Astrocyte (in vitro differentiated cells and primary cell): Measurements from ENCODE around the gene ARAP2. TPM values are rescaled to one million over a fixed set of nuclear protein-coding genes. Genes with fewer than 3 reads are reported as not detected.

Experiments
- DNase-seq: peaks from one replicate; pipeline ENCODE4 v3.0.0-alpha.2; 2010; ENCODE audit warnings: low read depth
- FAIRE-seq: peaks from 2 replicates; lab custom pipeline; 2011; peaks lifted over from hg19 to GRCh38; lab: Jason Lieb, UNC
- H2AFZ ChIP-seq: 2 replicates; pipeline ENCODE4 v1.6.0; 2012; ENCODE audit warnings: low read depth, low read length, inconsistent platforms
- H3K27ac ChIP-seq: 2 replicates; pipeline ENCODE4 v1.5.1; 2011; ENCODE audit warnings: low read depth, low read length, inconsistent platforms
- H3K27me3 ChIP-seq: 2 replicates; pipeline ENCODE4 v1.6.0; 2011; ENCODE audit warnings: low read length, inconsistent platforms; ENCODE audit not compliant: insufficient read depth
- H3K36me3 ChIP-seq: 2 replicates; pipeline ENCODE4 v1.5.1; 2011; ENCODE audit warnings: low read length, inconsistent platforms; ENCODE audit not compliant: insufficient read depth
- H3K4me1 ChIP-seq: 2 replicates; pipeline ENCODE4 v1.5.1; 2011; ENCODE audit warnings: low read length, inconsistent platforms; ENCODE audit not compliant: insufficient read depth
- H3K4me2 ChIP-seq: 2 replicates; pipeline ENCODE4 v1.6.0; 2012; ENCODE audit warnings: low read length, inconsistent platforms
- H3K4me3 ChIP-seq: 2 replicates; pipeline ENCODE4 v1.5.1; 2011; ENCODE audit warnings: low read depth, mild to moderate bottlenecking, low read length, inconsistent platforms; ENCODE audit not compliant: insufficient read depth
- H3K79me2 ChIP-seq: 2 replicates; pipeline ENCODE4 v1.6.0; 2012; ENCODE audit warnings: mild to moderate bottlenecking, low read length, inconsistent platforms; ENCODE audit not compliant: insufficient read depth
- H3K9ac ChIP-seq: 2 replicates; pipeline ENCODE4 v1.6.0; 2012; ENCODE audit warnings: mild to moderate bottlenecking, low read length, inconsistent platforms
- H3K9me3 ChIP-seq: 2 replicates; pipeline ENCODE4 v1.5.1; 2012; ENCODE audit warnings: low read depth, mild to moderate bottlenecking, low read length, inconsistent platforms; ENCODE audit not compliant: insufficient read depth
- H4K20me1 ChIP-seq: 2 replicates; pipeline ENCODE4 v1.6.0; 2012; ENCODE audit warnings: low read length, inconsistent platforms; ENCODE audit not compliant: insufficient read depth
- H3K27ac Mint-ChIP-seq: one replicate; pipeline ENCODE4 v1.8.0; 2021; ENCODE audit warnings: mild to moderate bottlenecking, mixed read lengths; ENCODE audit not compliant: unreplicated experiment
- H3K27me3 Mint-ChIP-seq: one replicate; pipeline ENCODE4 v1.8.0; 2021; ENCODE audit warnings: low read depth, mixed read lengths; ENCODE audit not compliant: unreplicated experiment
- H3K36me3 Mint-ChIP-seq: one replicate; pipeline ENCODE4 v1.8.0; 2021; ENCODE audit warnings: low read depth, mixed read lengths; ENCODE audit not compliant: unreplicated experiment
- H3K4me1 Mint-ChIP-seq: one replicate; pipeline ENCODE4 v1.8.0; 2021; ENCODE audit warnings: low read depth, mixed read lengths; ENCODE audit not compliant: unreplicated experiment
- H3K4me3 Mint-ChIP-seq: one replicate; pipeline ENCODE4 v1.8.0; 2021; ENCODE audit warnings: mild to moderate bottlenecking, moderate library complexity, mixed read lengths; ENCODE audit not compliant: unreplicated experiment
- H3K9me3 Mint-ChIP-seq: one replicate; pipeline ENCODE4 v1.8.0; 2021; ENCODE audit warnings: mild to moderate bottlenecking, mixed read lengths; ENCODE audit not compliant: unreplicated experiment
- CTCF ChIP-seq: IDR thresholded peaks from 2 replicates; pipeline ENCODE4 v1.5.1; 2011; ENCODE audit warnings: low read depth, mild to moderate bottlenecking, inconsistent platforms, low read length, moderate library complexity; ENCODE audit not compliant: insufficient read depth
- EZH2 ChIP-seq: IDR thresholded peaks from 2 replicates; pipeline ENCODE4 v1.6.1; 2012; ENCODE audit warnings: mild to moderate bottlenecking, low read length, inconsistent platforms; ENCODE audit not compliant: insufficient read depth
- total RNA-seq: library from RNA; stranded (reverse); gene quantifications from 2 replicates; pipeline ENCODE4 v1.2.1, GENCODE V29; 2021

Gene ARAP2
- total RNA-seq, 1 donor from 2014 or later = 9.6 TPM

GRCh38 chr4:36133658-36134057 is 110.7 kb downstream of the ARAP2 start:
- no peaks in the 10 kb centered on the region for H3K9me3 Mint-ChIP-seq
- no peak for FAIRE-seq
- no peak overlapping the region for H3K4me2 ChIP-seq
- H3K27me3 ChIP-seq = no peaks in the 10 kb centered on the region
- H3K36me3 Mint-ChIP-seq = no peaks in the 10 kb centered on the region
- H3K4me1 Mint-ChIP-seq = peaks cover 9% of the 10 kb centered on the region
- H3K9ac ChIP-seq = no peak overlapping the region
- DNase-seq = no peak
- no peak overlapping the region for H3K27ac ChIP-seq
- no peak overlapping the region for H3K4me3 ChIP-seq
- no peaks in the 10 kb centered on the region for H3K36me3 ChIP-seq
- no peaks in the 10 kb centered on the region for H3K4me1 ChIP-seq
- no peaks in the 10 kb centered on the region for H3K79me2 ChIP-seq
- no peak for TF ChIP-seq EZH2
- no peak for TF ChIP-seq CTCF
- H3K27ac Mint-ChIP-seq = no peak overlapping the region
- no peak overlapping the region for H2AFZ ChIP-seq
- H3K4me3 Mint-ChIP-seq = no peak overlapping the region
- H3K9me3 ChIP-seq = no peaks in the 10 kb centered on the region
- H4K20me1 ChIP-seq = no peaks in the 10 kb centered on the region
- no peaks in the 10 kb centered on the region for H3K27me3 Mint-ChIP-seq

DNA sequence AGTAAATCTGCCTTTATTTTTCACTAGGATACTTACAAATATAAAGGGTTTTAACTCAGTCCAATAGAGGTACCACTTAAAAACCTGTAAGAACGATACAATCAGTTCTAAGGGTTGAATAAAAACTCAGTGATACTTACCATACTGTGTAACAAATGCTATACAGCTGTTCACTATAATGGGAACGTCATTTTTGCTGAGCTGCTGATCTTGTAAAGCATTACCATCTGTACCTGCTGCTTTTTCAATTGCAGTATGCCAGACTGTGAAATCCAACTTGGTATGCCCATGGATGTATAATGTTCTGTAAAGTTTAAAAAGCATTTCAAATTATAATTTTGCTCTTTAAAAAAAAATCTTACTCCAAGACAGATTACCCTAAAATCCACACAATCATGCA is 111.2 kb downstream of the ARAP2 start:
- no peak overlapping the region for H2AFZ ChIP-seq
- TF ChIP-seq EZH2 (no peak), CTCF (no peak)
- H3K27me3 ChIP-seq = no peaks in the 10 kb centered on the region
- Mint-ChIP-seq H3K27me3 (no peaks in the 10 kb centered on the region), H3K4me1 (peaks cover 6% of the 10 kb centered on the region), H3K9me3 (no peaks in the 10 kb centered on the region), H3K36me3 (no peaks in the 10 kb centered on the region), H3K4me3 (no peak overlapping the region), H3K27ac (no peak overlapping the region)
- no peak for DNase-seq
- no peaks in the 10 kb centered on the region for H3K9me3 ChIP-seq
- no peaks in the 10 kb centered on the region for H3K79me2 ChIP-seq
- H3K36me3 ChIP-seq = no peaks in the 10 kb centered on the region
- no peak overlapping the region for H3K27ac ChIP-seq
- H3K9ac ChIP-seq = no peak overlapping the region
- no peak overlapping the region for H3K4me2 ChIP-seq
- no peaks in the 10 kb centered on the region for H4K20me1 ChIP-seq
- H3K4me1 ChIP-seq = no peaks in the 10 kb centered on the region
- FAIRE-seq = no peak
- no peak overlapping the region for H3K4me3 ChIP-seq

DNA sequence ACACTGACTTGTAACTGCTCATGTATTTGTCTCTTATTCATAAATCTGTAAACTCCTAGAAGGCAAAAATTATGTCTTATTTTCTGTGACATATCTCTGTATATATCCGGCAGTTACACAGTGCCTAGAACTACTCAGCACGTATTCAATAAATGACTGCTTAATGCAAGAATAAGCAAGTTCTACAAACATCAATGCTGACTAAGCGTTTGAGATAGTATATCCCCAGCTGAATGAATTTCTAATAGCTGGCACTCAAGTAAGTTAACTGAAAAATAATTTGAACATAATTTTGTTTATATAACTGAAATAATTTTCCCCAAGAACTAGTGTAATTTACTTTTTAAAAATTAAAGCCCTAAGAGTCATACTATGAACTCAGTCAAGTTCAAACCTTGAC is 113.7 kb downstream of the ARAP2 start:
- Histone ChIP-seq H2AFZ (no peak overlapping the region), H3K27me3 (no peaks in the 10 kb centered on the region), H3K79me2 (no peaks in the 10 kb centered on the region), H4K20me1 (no peaks in the 10 kb centered on the region), H3K4me2 (no peak overlapping the region), H3K36me3 (no peaks in the 10 kb centered on the region), H3K27ac (no peak overlapping the region), H3K4me1 (no peaks in the 10 kb centered on the region), H3K4me3 (no peak overlapping the region), H3K9me3 (no peaks in the 10 kb centered on the region), H3K9ac (no peak overlapping the region)
- TF ChIP-seq EZH2 (no peak), CTCF (no peak)
- DNase-seq (no peak), FAIRE-seq (no peak)
- no peak overlapping the region for H3K4me3 Mint-ChIP-seq
- H3K27ac Mint-ChIP-seq = no peak overlapping the region
- no peaks in the 10 kb centered on the region for H3K36me3 Mint-ChIP-seq
- no peaks in the 10 kb centered on the region for H3K4me1 Mint-ChIP-seq
- no peaks in the 10 kb centered on the region for H3K27me3 Mint-ChIP-seq
- no peaks in the 10 kb centered on the region for H3K9me3 Mint-ChIP-seq
